NCI-H510A (cell line): ENCODE results near the gene PLP1.
"Not testable (repeated sequence)": the region's sequence is repeated elsewhere in the genome, so short reads cannot be mapped to it uniquely, and the experiment has no call there.

Experiments used
- DNase-seq: peaks from one replicate; lab custom pipeline; 2025; lab: John Stamatoyannopoulos, UW

Gene PLP1

GRCh38 chrX:103781062-103781402 is 4.4 kb downstream of the PLP1 start:
- no peak for DNase-seq

- DNase-seq, result no peak
Measured at GRCh38 chrX:103781706-103782105, 5.1 kb downstream of the PLP1 start.

GRCh38 chrX:103782640-103783039 is 6.0 kb downstream of the PLP1 start:
- DNase-seq, result no peak

- no peak for DNase-seq
Measured at GRCh38 chrX:103783196-103783595, 6.6 kb downstream of the PLP1 start.

- no peak for DNase-seq
Measured at GRCh38 chrX:103783971-103784370, 7.3 kb downstream of the PLP1 start.

- DNase-seq, result no peak
Measured at GRCh38 chrX:103789004-103789403, 12.4 kb downstream of the PLP1 start.

- no peak for DNase-seq
Measured at GRCh38 chrX:103791228-103791627, 14.6 kb downstream of the PLP1 start.

- no peak for DNase-seq
Measured at GRCh38 chrX:103791826-103792485, 15.3 kb downstream of the PLP1 start.

GRCh38 chrX:103792916-103793544 is 16.4 kb downstream of the PLP1 start:
- no peak for DNase-seq

GRCh38 chrX:103793545-103793940 is 16.9 kb downstream of the PLP1 start:
- DNase-seq, result no peak

GRCh38 chrX:103794119-103794518 is 17.5 kb downstream of the PLP1 start:
- no peak for DNase-seq

- DNase-seq, result no peak
Measured at GRCh38 chrX:103797691-103798090, 21.1 kb downstream of the PLP1 start.

- no peak for DNase-seq
Measured at GRCh38 chrX:103800318-103800717, 23.7 kb downstream of the PLP1 start.

- no peak for DNase-seq
Measured at GRCh38 chrX:103805860-103806259, 29.2 kb downstream of the PLP1 start.

- DNase-seq, result no peak
Measured at GRCh38 chrX:103806862-103807474, 30.3 kb downstream of the PLP1 start.

- no peak for DNase-seq
Measured at GRCh38 chrX:103811858-103812257, 35.2 kb downstream of the PLP1 start.

GRCh38 chrX:103817101-103817500 is 40.5 kb downstream of the PLP1 start:
- DNase-seq, result not testable (repeated sequence)

GRCh38 chrX:103817502-103817901 is 40.9 kb downstream of the PLP1 start:
- no peak for DNase-seq

- no peak for DNase-seq
Measured at GRCh38 chrX:103818842-103819619, 42.4 kb downstream of the PLP1 start.

- not testable (repeated sequence) for DNase-seq
Measured at GRCh38 chrX:103820802-103821201, 44.2 kb downstream of the PLP1 start.

- no peak for DNase-seq
Measured at GRCh38 chrX:103823591-103823990, 47.0 kb downstream of the PLP1 start.

GRCh38 chrX:103825881-103826280 is 49.2 kb downstream of the PLP1 start:
- no peak for DNase-seq

- DNase-seq, result no peak
Measured at GRCh38 chrX:103828529-103828928, 51.9 kb downstream of the PLP1 start.
